BE2C (cell line): ENCODE data around the gene CDC42SE2.

ENCODE experiments used
- DNase-seq: peaks from one replicate; pipeline ENCODE4 v3.0.0-alpha.2; 2020
- H3K27me3 ChIP-seq: fragments of 250-450 bp; sonication (Bioruptor Pico); 2 replicates; pipeline ENCODE4 v1.5.1; 2020; ENCODE audit warnings: mild to moderate bottlenecking
- H3K36me3 ChIP-seq: fragments of 250-450 bp; sonication (Bioruptor Pico); 2 replicates; pipeline ENCODE4 v1.5.1; 2020; ENCODE audit warnings: mild to moderate bottlenecking
- H3K4me1 ChIP-seq: fragments of 250-450 bp; sonication (Bioruptor Pico); 2 replicates; pipeline ENCODE4 v1.5.1; 2020
- H3K4me3 ChIP-seq: 2 replicates; pipeline ENCODE4 v1.5.1; 2011; ENCODE audit warnings: low read depth, low read length
- H3K9me3 ChIP-seq: fragments of 250-450 bp; sonication (Bioruptor Pico); 2 replicates; pipeline ENCODE4 v1.5.1; 2020
- TF ChIP-seq, protein P1 (sequence below): IDR thresholded peaks from 2 replicates; pipeline ENCODE4 v1.5.1; 2012; ENCODE audit warnings: mild to moderate bottlenecking, low read depth, low read length

CDC42SE2 gene

DNA sequence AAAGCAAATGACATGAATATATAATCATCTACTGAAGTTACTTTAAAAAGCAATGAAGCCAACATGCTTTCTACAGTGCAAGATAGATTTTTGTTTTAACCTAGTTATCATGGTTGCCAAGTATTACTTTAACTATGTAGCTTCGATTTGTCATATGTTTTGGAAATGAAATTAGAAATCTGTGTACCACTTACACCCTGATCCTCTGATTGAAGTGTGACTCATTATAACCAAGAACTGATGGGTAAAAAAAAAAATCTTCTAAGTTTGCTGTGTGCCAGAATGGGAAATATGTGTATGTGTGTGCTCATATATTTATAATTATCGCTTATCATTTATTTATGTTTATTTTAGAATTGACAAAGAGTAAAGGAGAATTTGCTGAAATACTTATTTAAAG is 9.1 kb upstream of the CDC42SE2 start:
- TF ChIP-seq, protein P1, sequence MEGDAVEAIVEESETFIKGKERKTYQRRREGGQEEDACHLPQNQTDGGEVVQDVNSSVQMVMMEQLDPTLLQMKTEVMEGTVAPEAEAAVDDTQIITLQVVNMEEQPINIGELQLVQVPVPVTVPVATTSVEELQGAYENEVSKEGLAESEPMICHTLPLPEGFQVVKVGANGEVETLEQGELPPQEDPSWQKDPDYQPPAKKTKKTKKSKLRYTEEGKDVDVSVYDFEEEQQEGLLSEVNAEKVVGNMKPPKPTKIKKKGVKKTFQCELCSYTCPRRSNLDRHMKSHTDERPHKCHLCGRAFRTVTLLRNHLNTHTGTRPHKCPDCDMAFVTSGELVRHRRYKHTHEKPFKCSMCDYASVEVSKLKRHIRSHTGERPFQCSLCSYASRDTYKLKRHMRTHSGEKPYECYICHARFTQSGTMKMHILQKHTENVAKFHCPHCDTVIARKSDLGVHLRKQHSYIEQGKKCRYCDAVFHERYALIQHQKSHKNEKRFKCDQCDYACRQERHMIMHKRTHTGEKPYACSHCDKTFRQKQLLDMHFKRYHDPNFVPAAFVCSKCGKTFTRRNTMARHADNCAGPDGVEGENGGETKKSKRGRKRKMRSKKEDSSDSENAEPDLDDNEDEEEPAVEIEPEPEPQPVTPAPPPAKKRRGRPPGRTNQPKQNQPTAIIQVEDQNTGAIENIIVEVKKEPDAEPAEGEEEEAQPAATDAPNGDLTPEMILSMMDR: no peak
- Histone ChIP-seq H3K27me3 (no peaks in the 10 kb centered on the region), H3K4me1 (no peaks in the 10 kb centered on the region), H3K36me3 (no peaks in the 10 kb centered on the region), H3K4me3 (no peak overlapping the region), H3K9me3 (no peaks in the 10 kb centered on the region)
- no peak for DNase-seq

DNA sequence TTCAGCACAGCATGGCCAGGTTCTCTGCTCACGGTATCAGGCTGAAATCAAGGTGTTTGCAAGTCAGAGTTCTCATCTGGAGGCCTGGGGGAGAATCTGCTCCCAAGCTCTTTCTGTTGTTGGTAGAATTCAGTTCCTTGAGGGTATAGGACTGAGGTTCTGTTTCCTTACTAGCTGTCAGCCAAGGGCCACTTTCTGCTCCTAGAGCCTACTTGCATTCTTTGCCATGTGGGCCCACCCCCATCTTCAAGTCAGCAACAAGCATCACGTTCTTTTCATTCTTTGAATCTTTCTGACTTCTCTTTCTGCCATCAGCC is 7.4 kb upstream of the CDC42SE2 start:
- no peaks in the 10 kb centered on the region for H3K36me3 ChIP-seq
- no peak for DNase-seq
- no peaks in the 10 kb centered on the region for H3K9me3 ChIP-seq
- no peak overlapping the region for H3K4me3 ChIP-seq
- TF ChIP-seq, protein P1: no peak
- H3K27me3 ChIP-seq: no peaks in the 10 kb centered on the region
- H3K4me1 ChIP-seq: no peaks in the 10 kb centered on the region

DNA sequence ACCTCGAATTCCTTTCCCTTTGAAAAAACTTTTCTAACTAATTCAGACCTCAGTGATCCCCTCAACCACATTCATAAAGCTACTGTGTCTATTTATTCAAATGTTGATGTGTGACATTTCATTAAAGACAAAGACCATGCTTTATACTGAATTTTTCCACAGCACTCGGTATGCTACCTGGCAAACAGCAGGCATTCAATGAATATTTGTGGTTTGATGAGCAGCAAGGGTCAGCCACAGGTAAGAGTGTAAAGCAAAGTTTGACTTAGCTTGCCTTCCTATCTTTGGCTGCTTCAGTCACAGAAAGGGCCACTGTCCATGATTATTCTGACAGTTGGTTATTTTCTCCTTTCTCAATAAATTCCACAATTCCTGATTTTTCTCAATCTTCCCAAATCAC is 5.1 kb upstream of the CDC42SE2 start:
- no peaks in the 10 kb centered on the region for H3K9me3 ChIP-seq
- H3K36me3 ChIP-seq: no peaks in the 10 kb centered on the region
- no peak for DNase-seq
- 0 out of 2 replicates have a peak, but pooled peaks cover 2% of the 10 kb centered on the region for H3K4me1 ChIP-seq
- TF ChIP-seq, protein P1: no peak
- H3K27me3 ChIP-seq: no peaks in the 10 kb centered on the region
- H3K4me3 ChIP-seq: no peak overlapping the region

DNA sequence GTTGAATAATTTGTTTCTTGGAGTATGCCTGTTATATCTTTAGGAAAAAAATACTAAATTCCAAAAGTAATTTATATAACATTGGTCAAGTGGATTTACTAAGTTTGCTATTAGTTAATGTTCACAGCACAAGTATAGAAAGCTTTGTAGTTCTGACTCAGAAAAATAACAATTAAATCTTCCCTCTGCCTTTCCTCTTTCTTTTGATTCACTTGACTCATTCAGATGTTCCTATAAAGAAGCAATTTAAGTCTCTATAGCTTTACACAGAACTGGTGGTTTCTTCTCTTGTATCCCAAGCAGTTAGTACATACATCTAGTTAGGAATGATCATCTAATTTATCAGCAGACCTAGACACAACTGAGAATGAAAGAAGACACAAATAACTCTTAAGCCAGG is 4.5 kb upstream of the CDC42SE2 start:
- TF ChIP-seq, protein P1: no peak
- H3K36me3 ChIP-seq: no peaks in the 10 kb centered on the region
- H3K27me3 ChIP-seq: no peaks in the 10 kb centered on the region
- H3K9me3 ChIP-seq: no peaks in the 10 kb centered on the region
- DNase-seq: no peak
- H3K4me3 ChIP-seq: no peak overlapping the region
- H3K4me1 ChIP-seq: 0 out of 2 replicates have a peak, but pooled peaks cover 2% of the 10 kb centered on the region

DNA sequence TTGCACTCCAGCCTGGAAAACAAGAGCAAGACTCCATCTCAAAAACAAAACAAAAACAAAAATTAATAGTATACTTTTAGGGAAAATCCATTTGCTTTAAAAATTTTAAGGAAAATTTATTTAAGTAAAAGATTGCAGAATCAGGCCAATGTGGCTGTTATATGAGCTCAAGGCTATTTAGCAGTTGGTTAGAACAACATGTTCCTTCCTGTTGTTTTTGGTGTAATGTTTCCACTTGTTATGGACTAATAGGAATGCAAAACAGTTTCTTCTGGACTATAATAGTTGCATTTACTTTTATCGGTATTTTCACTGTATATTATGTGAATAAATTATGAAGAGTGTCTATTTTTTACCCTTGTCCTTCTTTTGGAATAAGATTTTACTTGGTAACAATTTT is 3.0 kb upstream of the CDC42SE2 start:
- DNase-seq: no peak
- no peaks in the 10 kb centered on the region for H3K27me3 ChIP-seq
- H3K4me3 ChIP-seq: no peak overlapping the region
- TF ChIP-seq, protein P1: no peak
- no peaks in the 10 kb centered on the region for H3K9me3 ChIP-seq
- no peaks in the 10 kb centered on the region for H3K36me3 ChIP-seq
- peaks cover 2% of the 10 kb centered on the region; the same call in 1 of the 2 replicates for H3K4me1 ChIP-seq

DNA sequence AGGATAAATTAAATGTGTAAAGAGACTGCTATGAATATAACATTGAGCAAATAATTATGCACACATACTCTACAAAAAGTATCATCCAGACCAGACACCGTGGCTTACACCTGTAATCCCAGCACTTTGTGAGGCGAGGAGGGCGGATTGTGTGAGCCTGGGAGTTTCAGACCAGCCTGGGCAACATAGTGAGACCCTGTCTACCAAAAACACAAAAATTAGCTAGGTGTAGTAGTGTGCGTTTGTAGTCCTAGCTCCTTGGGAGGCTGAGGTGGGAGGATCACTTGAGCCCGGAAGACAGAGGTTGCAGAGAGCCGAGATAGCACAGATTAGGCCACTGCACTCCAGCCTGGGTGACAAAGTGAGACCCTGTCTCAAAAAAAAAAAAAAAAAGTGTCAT is 2.4 kb upstream of the CDC42SE2 start:
- TF ChIP-seq, protein P1: no peak
- Histone ChIP-seq H3K27me3 (no peaks in the 10 kb centered on the region), H3K4me1 (peaks cover 2% of the 10 kb centered on the region; the same call in 1 of the 2 replicates), H3K36me3 (no peaks in the 10 kb centered on the region), H3K9me3 (no peaks in the 10 kb centered on the region), H3K4me3 (no peak overlapping the region)
- no peak for DNase-seq
